PC-9 (cell line): Measurements from ENCODE around the gene COLQ. TPM values are rescaled to one million over a fixed set of nuclear protein-coding genes. Genes with fewer than 3 reads are reported as not detected.

Source experiments
- BruUV-seq: library from RNA; stranded (reverse); fragments of 400-500 nt; replicated peaks from 2 replicates; lab custom pipeline; 2021; lab: Mats Ljungman, UMichigan
- CTCF ChIA-PET: fragments of 300-600 bp; sonication (Branson Sonifier 250); formaldehyde crosslinking; loops from one replicate; lab custom pipeline; 2022; ENCODE audit warnings: antibody characterized with exemption; lab: Charles Lee
- POLR2A ChIA-PET: fragments of 300-600 bp; sonication (Branson Sonifier 250); formaldehyde crosslinking; loops from one replicate; lab custom pipeline; 2022; ENCODE audit warnings: antibody characterized with exemption; ENCODE audit not compliant: unreplicated experiment; lab: Charles Lee
- DNase-seq, 2 experiments: peaks; one replicate each; pipeline versions ENCODE4 v3.0.0 to v3.0.0-alpha.2; 2015 to 2022; ENCODE audit warnings: mixed read lengths in 1 of 2
- H2AFZ ChIP-seq: fragments of 200-600 bp; sonication (generic); 2 replicates; pipeline ENCODE4 v1.8.1; 2017; ENCODE audit warnings: antibody characterized with exemption
- H3F3A ChIP-seq: fragments of 200-600 bp; sonication (generic); 2 replicates; pipeline ENCODE4 v1.8.1; 2017; ENCODE audit warnings: antibody characterized with exemption, mild to moderate bottlenecking, low read depth; ENCODE audit not compliant: insufficient read depth
- H3K27ac ChIP-seq: fragments of 200-600 bp; sonication (generic); 2 replicates; pipeline ENCODE4 v1.6.1; 2016; ENCODE audit warnings: mixed run types
- H3K27me3 ChIP-seq: fragments of 200-600 bp; sonication (generic); 2 replicates; pipeline ENCODE4 v1.6.1; 2016; ENCODE audit warnings: low read depth, mixed run types; ENCODE audit not compliant: insufficient read depth
- H3K36me3 ChIP-seq: fragments of 200-600 bp; sonication (generic); 2 replicates; pipeline ENCODE4 v1.6.1; 2016; ENCODE audit warnings: low read depth, mixed run types
- H3K4me1 ChIP-seq: fragments of 200-600 bp; sonication (generic); replicated peaks from 2 replicates; pipeline ENCODE4 v1.6.1; 2016; ENCODE audit warnings: mixed run types; ENCODE audit not compliant: insufficient read depth
- H3K4me2 ChIP-seq: fragments of 200-600 bp; sonication (generic); 2 replicates; pipeline ENCODE4 v1.6.1; 2017; ENCODE audit warnings: mixed run types
- H3K4me3 ChIP-seq: fragments of 200-600 bp; sonication (generic); 2 replicates; pipeline ENCODE4 v1.6.1; 2016; ENCODE audit warnings: mixed run types
- H3K79me2 ChIP-seq: fragments of 200-600 bp; sonication (generic); 2 replicates; pipeline ENCODE4 v1.6.1; 2017; ENCODE audit warnings: low read depth, mixed run types
- H3K9me2 ChIP-seq: fragments of 200-600 bp; sonication (generic); 2 replicates; pipeline ENCODE4 v1.8.1; 2017; ENCODE audit warnings: mild to moderate bottlenecking; ENCODE audit not compliant: insufficient read depth
- H3K9me3 ChIP-seq: fragments of 200-600 bp; sonication (generic); 2 replicates; pipeline ENCODE4 v1.8.1; 2016; ENCODE audit warnings: low read depth; ENCODE audit not compliant: insufficient read depth
- H4K20me1 ChIP-seq: fragments of 200-600 bp; sonication (generic); 2 replicates; pipeline ENCODE4 v1.8.1; 2017; ENCODE audit not compliant: insufficient read depth
- EZH2 ChIP-seq: fragments of 200-600 bp; sonication (generic); IDR thresholded peaks from 2 replicates; pipeline ENCODE4 v1.8.0; 2017; ENCODE audit warnings: antibody characterized with exemption, low read depth
- intact Hi-C: fragments of 100-400 bp; cut with micrococcal nuclease; formaldehyde crosslinking; loops from one replicate; pipeline ENCODE4 v1.10.0; 2022; ENCODE audit not compliant: unreplicated experiment
- total RNA-seq: library from RNA; stranded (reverse); gene quantifications from 2 replicates; pipeline ENCODE4 v1.2.3, GENCODE V29; 2021
- TF ChIP-seq, protein P1 (sequence below): fragments of 200-600 bp; sonication (generic); conservative IDR thresholded peaks from 2 replicates; pipeline ENCODE4 v1.6.1; 2017; ENCODE audit warnings: mixed run types, antibody characterized with exemption, mild to moderate bottlenecking, moderate library complexity

The COLQ gene
- total RNA-seq, 1 experiment from 2014 or later, result 0.79 TPM

- H3F3A ChIP-seq, result no peaks in the 10 kb centered on the region
- H3K9me3 ChIP-seq, result no peaks in the 10 kb centered on the region
- H3K36me3 ChIP-seq, result no peaks in the 10 kb centered on the region
- no TSS peak for BruUV-seq
- H4K20me1 ChIP-seq, result no peaks in the 10 kb centered on the region
- TF ChIP-seq EZH2, result no peak
- no peak overlapping the region for H3K4me2 ChIP-seq
- no peaks in the 10 kb centered on the region for H3K4me1 ChIP-seq
- no peaks in the 10 kb centered on the region for H3K27me3 ChIP-seq
- DNase-seq, result no peak
- H3K27ac ChIP-seq, result no peak overlapping the region
- no peaks in the 10 kb centered on the region for H3K9me2 ChIP-seq
- intact Hi-C loops, result no loop called here
- H2AFZ ChIP-seq, result no peak overlapping the region
- ChIA-PET POLR2A (no interaction called here), CTCF (no interaction called here)
- no peak overlapping the region for H3K4me3 ChIP-seq
- no peaks in the 10 kb centered on the region for H3K79me2 ChIP-seq
Observed at GRCh38 chr3:15520804-15521572, 518 bp downstream of the COLQ start.

DNA sequence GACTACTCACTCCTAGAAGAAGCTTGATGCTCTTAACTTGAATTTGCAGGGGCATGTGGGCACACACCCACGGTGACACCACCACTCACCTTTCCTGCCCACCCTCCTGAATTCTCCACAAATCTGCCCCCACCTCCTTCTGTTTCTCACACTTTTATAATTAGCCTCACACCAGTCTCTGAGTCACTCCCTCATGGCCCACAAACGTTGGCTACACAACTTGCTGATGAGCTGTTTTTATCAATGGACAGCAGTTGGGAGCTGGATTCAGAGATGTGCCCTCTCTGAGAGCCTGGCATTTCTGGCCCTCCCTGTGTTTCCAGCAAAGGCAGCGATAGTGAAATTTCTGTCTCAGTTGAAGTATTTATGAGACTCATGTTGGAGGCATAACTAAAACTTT, 1.3 kb downstream of the COLQ start:
- CTCF ChIA-PET, result no interaction called here
- intact Hi-C loops, result no loop called here
- BruUV-seq, result no TSS peak
- Histone ChIP-seq H3K79me2 (no peaks in the 10 kb centered on the region), H2AFZ (no peak overlapping the region), H4K20me1 (no peaks in the 10 kb centered on the region), H3K4me1 (no peaks in the 10 kb centered on the region), H3F3A (no peaks in the 10 kb centered on the region), H3K9me3 (no peaks in the 10 kb centered on the region), H3K9me2 (no peaks in the 10 kb centered on the region), H3K4me3 (no peak overlapping the region), H3K4me2 (no peak overlapping the region), H3K27ac (no peak overlapping the region), H3K27me3 (no peaks in the 10 kb centered on the region), H3K36me3 (no peaks in the 10 kb centered on the region)
- DNase-seq, result no peak
- TF ChIP-seq, protein P1, sequence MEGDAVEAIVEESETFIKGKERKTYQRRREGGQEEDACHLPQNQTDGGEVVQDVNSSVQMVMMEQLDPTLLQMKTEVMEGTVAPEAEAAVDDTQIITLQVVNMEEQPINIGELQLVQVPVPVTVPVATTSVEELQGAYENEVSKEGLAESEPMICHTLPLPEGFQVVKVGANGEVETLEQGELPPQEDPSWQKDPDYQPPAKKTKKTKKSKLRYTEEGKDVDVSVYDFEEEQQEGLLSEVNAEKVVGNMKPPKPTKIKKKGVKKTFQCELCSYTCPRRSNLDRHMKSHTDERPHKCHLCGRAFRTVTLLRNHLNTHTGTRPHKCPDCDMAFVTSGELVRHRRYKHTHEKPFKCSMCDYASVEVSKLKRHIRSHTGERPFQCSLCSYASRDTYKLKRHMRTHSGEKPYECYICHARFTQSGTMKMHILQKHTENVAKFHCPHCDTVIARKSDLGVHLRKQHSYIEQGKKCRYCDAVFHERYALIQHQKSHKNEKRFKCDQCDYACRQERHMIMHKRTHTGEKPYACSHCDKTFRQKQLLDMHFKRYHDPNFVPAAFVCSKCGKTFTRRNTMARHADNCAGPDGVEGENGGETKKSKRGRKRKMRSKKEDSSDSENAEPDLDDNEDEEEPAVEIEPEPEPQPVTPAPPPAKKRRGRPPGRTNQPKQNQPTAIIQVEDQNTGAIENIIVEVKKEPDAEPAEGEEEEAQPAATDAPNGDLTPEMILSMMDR, result no peak
- no peak for TF ChIP-seq EZH2
- POLR2A ChIA-PET, result no interaction called here

DNA sequence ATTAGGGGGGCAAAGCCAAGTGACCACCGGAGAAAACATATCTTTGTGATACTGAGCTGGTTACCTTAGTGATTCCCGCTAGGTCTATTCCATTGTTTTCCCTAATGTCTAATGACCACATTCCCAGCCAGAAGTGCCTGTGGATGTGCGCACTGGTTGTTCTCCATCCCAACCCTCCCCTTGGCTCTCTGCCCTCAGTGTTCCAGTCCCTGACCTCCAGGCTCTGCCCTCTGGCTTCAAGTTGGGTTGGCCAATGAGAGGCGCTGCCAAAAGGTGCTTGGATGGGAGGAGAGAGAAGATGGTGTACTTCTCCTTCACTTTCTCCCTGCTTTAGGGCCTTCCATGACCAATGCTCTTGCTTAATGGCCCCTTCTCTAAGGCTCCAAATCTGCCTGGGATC, 2.4 kb downstream of the COLQ start:
- Histone ChIP-seq H3K9me3 (no peaks in the 10 kb centered on the region), H3K27me3 (no peaks in the 10 kb centered on the region), H3F3A (no peaks in the 10 kb centered on the region), H4K20me1 (no peaks in the 10 kb centered on the region), H3K4me1 (no peaks in the 10 kb centered on the region), H2AFZ (no peak overlapping the region), H3K4me2 (no peak overlapping the region), H3K4me3 (no peak overlapping the region), H3K27ac (no peak overlapping the region), H3K9me2 (no peaks in the 10 kb centered on the region), H3K79me2 (no peaks in the 10 kb centered on the region), H3K36me3 (no peaks in the 10 kb centered on the region)
- ChIA-PET CTCF (no interaction called here), POLR2A (no interaction called here)
- no peak for DNase-seq
- intact Hi-C loops, result no loop called here
- TF ChIP-seq, protein P1, result no peak
- TF ChIP-seq EZH2, result no peak
- BruUV-seq, result no TSS peak
